Neural cell (in vitro differentiated cells): ENCODE data around the gene THRB. TPM values are rescaled to one million over a fixed set of nuclear protein-coding genes. Genes with fewer than 3 reads are reported as not detected.

Experiments used
- H2AFZ ChIP-seq: fragments of 200-600, 300-800 bp; sonication (generic), shearing (Covaris generic); 2 replicates; pipeline ENCODE4 v1.6.0; 2014; ENCODE audit warnings: low read depth, mild to moderate bottlenecking, antibody characterized with exemption, low read length, moderate library complexity
- H3F3A ChIP-seq: fragments of 200-600 bp; shearing (Covaris generic); 2 replicates; pipeline ENCODE4 v1.6.1; 2016; ENCODE audit warnings: mild to moderate bottlenecking, moderate library complexity, mixed read lengths, antibody characterized with exemption, low read length; ENCODE audit not compliant: insufficient read depth, poor library complexity, severe bottlenecking
- H3K27ac ChIP-seq: fragments of 200-600, 300-800 bp; sonication (generic), shearing (Covaris generic); 2 replicates; pipeline ENCODE4 v1.5.1; 2014; ENCODE audit warnings: mild to moderate bottlenecking, low read length, moderate library complexity
- H3K27me3 ChIP-seq: fragments of 300-800, 200-600 bp; sonication (generic), shearing (Covaris generic); 2 replicates; pipeline ENCODE4 v1.6.0; 2014; ENCODE audit warnings: mild to moderate bottlenecking, low read depth, low read length, moderate library complexity; ENCODE audit not compliant: insufficient read depth
- H3K36me3 ChIP-seq: fragments of 300-800, 200-600 bp; sonication (generic), shearing (Covaris generic); 2 replicates; pipeline ENCODE4 v1.5.1; 2014; ENCODE audit warnings: mild to moderate bottlenecking, antibody characterized with exemption, low read length, moderate library complexity; ENCODE audit not compliant: insufficient read depth
- H3K4me2 ChIP-seq: fragments of 300-800, 200-600 bp; sonication (generic), shearing (Covaris generic); 2 replicates; pipeline ENCODE4 v1.6.0; 2014; ENCODE audit warnings: mild to moderate bottlenecking, low read length
- H3K4me3 ChIP-seq: fragments of 300-800, 200-600 bp; sonication (generic), shearing (Covaris generic); 2 replicates; pipeline ENCODE4 v1.5.1; 2014; ENCODE audit warnings: mild to moderate bottlenecking, low read length, moderate library complexity
- H3K79me2 ChIP-seq: fragments of 200-600 bp; shearing (Covaris generic); replicated peaks from 2 replicates; pipeline ENCODE4 v1.6.0; 2014; ENCODE audit warnings: mild to moderate bottlenecking, low read length, moderate library complexity; ENCODE audit not compliant: insufficient read depth
- H3K9ac ChIP-seq: fragments of 300-800, 200-600 bp; sonication (generic), shearing (Covaris generic); 2 replicates; pipeline ENCODE4 v1.6.1; 2016; ENCODE audit warnings: mild to moderate bottlenecking, low read length, mixed read lengths
- H3K9me2 ChIP-seq: fragments of 200-600 bp; shearing (Covaris generic); 2 replicates; pipeline ENCODE4 v1.6.1; 2016; ENCODE audit warnings: mild to moderate bottlenecking, low read length, mixed read lengths; ENCODE audit not compliant: insufficient read depth
- H3K9me3 ChIP-seq: fragments of 200-600, 300-800 bp; sonication (generic), shearing (Covaris generic); 2 replicates; pipeline ENCODE4 v1.6.1; 2016; ENCODE audit warnings: mild to moderate bottlenecking, mixed run types, low read length, moderate library complexity, mixed read lengths
- H4K20me1 ChIP-seq: fragments of 200-600 bp; shearing (Covaris generic); 2 replicates; pipeline ENCODE4 v1.6.1; 2016; ENCODE audit warnings: mild to moderate bottlenecking, mixed run types; ENCODE audit not compliant: insufficient read depth
- CTCF ChIP-seq: fragments of 450-650 bp; IDR thresholded peaks from 2 replicates; pipeline ENCODE4 v1.5.1; 2014; ENCODE audit warnings: antibody characterized with exemption, mild to moderate bottlenecking, moderate library complexity; ENCODE audit not compliant: poor library complexity, severe bottlenecking
- EZH2 ChIP-seq: fragments of 200-600, 300-800 bp; shearing (Covaris generic), sonication (generic); IDR thresholded peaks from 2 replicates; pipeline ENCODE4 v1.6.1; 2014; ENCODE audit warnings: antibody characterized with exemption, low read length, borderline replicate concordance, mild to moderate bottlenecking; ENCODE audit not compliant: insufficient read depth, poor library complexity, severe bottlenecking
- MXI1 ChIP-seq: fragments of 450-650 bp; conservative IDR thresholded peaks from 2 replicates; pipeline ENCODE4 v1.6.1; 2014; ENCODE audit warnings: antibody characterized with exemption, mild to moderate bottlenecking; ENCODE audit not compliant: poor library complexity, severe bottlenecking
- POLR2AphosphoS5 ChIP-seq: IDR thresholded peaks from 2 replicates; pipeline ENCODE4 v1.6.1; 2012
- RAD21 ChIP-seq: fragments of 450-650 bp; conservative IDR thresholded peaks from 2 replicates; pipeline ENCODE4 v1.6.1; 2014; ENCODE audit warnings: antibody characterized with exemption, mild to moderate bottlenecking, moderate library complexity
- SMC3 ChIP-seq: fragments of 450-650 bp; conservative IDR thresholded peaks from 2 replicates; pipeline ENCODE4 v1.6.1; 2014; ENCODE audit warnings: antibody characterized with exemption, mild to moderate bottlenecking, moderate library complexity; ENCODE audit not compliant: poor library complexity
- TAF1 ChIP-seq: IDR thresholded peaks from 2 replicates; pipeline ENCODE4 v1.6.1; 2012; ENCODE audit warnings: low read depth
- polyA plus RNA-seq: library from polyadenylated mRNA; depleted of rRNA; stranded (reverse); fragments of >200 nt; gene quantifications from 2 replicates; pipeline ENCODE4 v1.2.3, GENCODE V29; 2014

THRB gene
- polyA plus RNA-seq, 1 donor from 2014 or later: 1.7 TPM

- no peak overlapping the region for H3K4me2 ChIP-seq
- H3K27me3 ChIP-seq: no peaks in the 10 kb centered on the region
- no peaks in the 10 kb centered on the region for H3K36me3 ChIP-seq
- H3K9me2 ChIP-seq: no peaks in the 10 kb centered on the region
- no peaks in the 10 kb centered on the region for H4K20me1 ChIP-seq
- H3K27ac ChIP-seq: no peak overlapping the region
- no peak overlapping the region for H3K9ac ChIP-seq
- H3K4me3 ChIP-seq: no peak overlapping the region
- H3F3A ChIP-seq: no peaks in the 10 kb centered on the region
- no peak for TF ChIP-seq CTCF
- TF ChIP-seq TAF1: no peak
- no peak for TF ChIP-seq SMC3
- no peak for TF ChIP-seq POLR2AphosphoS5
- no peak for TF ChIP-seq EZH2
- no peak for TF ChIP-seq MXI1
- no peak for TF ChIP-seq RAD21
- H2AFZ ChIP-seq: no peak overlapping the region
- H3K79me2 ChIP-seq: no peaks in the 10 kb centered on the region
- no peaks in the 10 kb centered on the region for H3K9me3 ChIP-seq
Measured at GRCh38 chr3:24137334-24137733, 357.3 kb downstream of the THRB start.

GRCh38 chr3:24136624-24137310, 357.9 kb downstream of the THRB start:
- Histone ChIP-seq H3K9ac (no peak overlapping the region), H3K79me2 (no peaks in the 10 kb centered on the region), H4K20me1 (no peaks in the 10 kb centered on the region), H3K9me2 (no peaks in the 10 kb centered on the region), H3K4me2 (no peak overlapping the region), H3K27ac (no peak overlapping the region), H3F3A (no peaks in the 10 kb centered on the region), H3K4me3 (no peak overlapping the region), H3K27me3 (no peaks in the 10 kb centered on the region), H2AFZ (no peak overlapping the region), H3K9me3 (no peaks in the 10 kb centered on the region), H3K36me3 (no peaks in the 10 kb centered on the region)
- TF ChIP-seq EZH2: no peak

- no peaks in the 10 kb centered on the region for H3K36me3 ChIP-seq
Measured at GRCh38 chr3:24135280-24135679, 359.4 kb downstream of the THRB start.

More at GRCh38 chr3:24135280-24135679, 359.4 kb downstream of the THRB start:
- no peaks in the 10 kb centered on the region for H3K79me2 ChIP-seq
- H3F3A ChIP-seq: no peaks in the 10 kb centered on the region
- H2AFZ ChIP-seq: no peak overlapping the region
- TF ChIP-seq CTCF (no peak), EZH2 (no peak), SMC3 (no peak), RAD21 (no peak)
- H3K27ac ChIP-seq: no peak overlapping the region
- no peaks in the 10 kb centered on the region for H3K9me2 ChIP-seq
- H4K20me1 ChIP-seq: no peaks in the 10 kb centered on the region
- H3K4me2 ChIP-seq: no peak overlapping the region
- H3K9me3 ChIP-seq: no peaks in the 10 kb centered on the region
- H3K27me3 ChIP-seq: no peaks in the 10 kb centered on the region
- H3K9ac ChIP-seq: no peak overlapping the region
- H3K4me3 ChIP-seq: no peak overlapping the region
